ENCODE data around the gene RNF187. TPM values are rescaled to one million over a fixed set of nuclear protein-coding genes. Genes with fewer than 3 reads are reported as not detected.

RNF187 gene
- polyA plus RNA-seq, 3 donors, result 27.7 to 35.0 (median 29.5) TPM

GRCh38 chr1:228528612-228529011 lies 41.4 kb downstream of the RNF187 start:
- H3K27ac ChIP-seq (ENCODE audit: low read depth, low read length), result no peak overlapping the region
- WGBS, 3 donors, result 62 to 77% (median 68%) methylated on average over 2 of the region's 2 CpGs

DNA sequence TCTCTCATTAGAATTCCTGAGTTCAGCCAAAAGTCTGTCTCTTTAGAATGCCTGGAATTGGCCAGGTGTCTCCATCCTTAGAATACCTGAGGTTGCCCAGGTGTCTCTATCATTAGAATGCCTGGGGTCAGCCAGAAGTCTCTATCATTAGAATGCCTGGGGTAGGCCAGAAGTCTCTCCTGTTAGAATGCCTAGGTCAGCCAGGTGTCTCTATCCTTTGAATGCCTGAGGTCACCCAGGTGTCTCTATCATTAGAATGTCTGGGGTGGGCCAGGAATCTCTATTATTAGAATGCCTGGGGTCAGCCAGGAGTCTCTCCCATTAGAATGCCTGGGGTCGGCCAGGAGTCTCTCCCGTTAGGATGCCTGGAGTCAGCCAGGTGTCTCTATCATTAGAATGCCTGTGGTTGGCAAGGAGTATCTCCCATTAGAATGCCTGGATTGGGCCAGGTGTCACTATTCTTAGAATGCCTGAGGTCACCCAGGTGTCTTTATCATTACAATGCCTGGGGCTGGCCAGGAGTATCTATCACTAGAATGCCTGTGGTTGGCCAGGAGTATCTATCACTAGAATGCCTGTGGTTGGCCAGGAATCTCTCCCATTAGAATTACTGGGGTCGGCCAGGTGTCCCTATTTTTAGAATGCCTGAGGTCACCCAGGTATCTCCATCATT lies 43.0 kb downstream of the RNF187 start:
- 77 to 88% (median 78%) methylated on average over 3 of the region's 3 CpGs for WGBS, 3 donors

GRCh38 chr1:228530951-228531731 lies 44.0 kb downstream of the RNF187 start:
- H3K27ac ChIP-seq (ENCODE audit: low read depth, low read length), result no peak overlapping the region
- 71 to 77% (median 75%) methylated on average over 5 of the region's 5 CpGs for WGBS, 3 donors

More for the DNA sequence above, 43.0 kb downstream of the RNF187 start:
- no peak overlapping the region for H3K27ac ChIP-seq (ENCODE audit: low read depth, low read length)

GRCh38 chr1:228538831-228539230 lies 51.6 kb downstream of the RNF187 start:
- 48 to 60% (median 50%) methylated on average over 3 of the region's 3 CpGs for WGBS, 3 donors
- no peak overlapping the region for H3K27ac ChIP-seq (ENCODE audit: low read depth, low read length)

DNA sequence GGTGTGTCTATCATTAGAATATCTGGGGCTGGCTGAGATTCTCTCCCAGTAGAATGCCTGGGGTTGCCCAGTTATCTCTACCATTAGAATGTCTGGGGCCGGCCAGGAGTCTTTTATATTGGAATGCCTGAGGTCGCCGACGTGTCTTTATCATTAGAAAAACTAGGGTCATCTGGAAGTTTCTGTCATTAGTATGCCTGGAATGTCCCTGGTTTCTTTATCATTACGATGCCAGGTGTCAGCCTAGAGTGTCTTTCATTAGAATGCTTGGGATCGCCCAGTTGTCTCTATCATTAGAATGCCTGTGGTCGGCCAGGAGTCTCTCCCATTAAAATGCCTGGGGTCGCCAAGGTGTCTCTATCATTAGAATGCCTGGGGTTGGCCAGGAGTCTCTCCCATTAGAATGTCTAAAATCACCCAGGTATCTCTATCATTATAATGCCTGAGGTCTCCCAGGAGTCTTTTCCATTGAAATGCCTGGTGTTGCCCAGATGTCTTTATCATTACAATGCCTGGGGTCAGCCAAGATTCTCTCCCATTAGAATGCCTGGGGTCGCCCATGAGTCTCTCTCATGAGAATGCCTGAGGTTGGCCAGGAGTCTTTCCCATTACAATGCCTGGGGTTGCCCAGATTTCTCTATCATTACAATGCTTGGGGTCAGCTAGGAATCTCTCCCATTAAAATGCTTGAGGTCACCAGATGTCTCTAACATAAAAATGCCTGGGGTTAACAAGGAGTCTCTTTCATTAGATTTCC lies 53.2 kb downstream of the RNF187 start:
- WGBS, 3 donors, result 54 to 60% (median 59%) methylated on average over 9 of the region's 9 CpGs
- no peak overlapping the region for H3K27ac ChIP-seq (ENCODE audit: low read depth, low read length)

DNA sequence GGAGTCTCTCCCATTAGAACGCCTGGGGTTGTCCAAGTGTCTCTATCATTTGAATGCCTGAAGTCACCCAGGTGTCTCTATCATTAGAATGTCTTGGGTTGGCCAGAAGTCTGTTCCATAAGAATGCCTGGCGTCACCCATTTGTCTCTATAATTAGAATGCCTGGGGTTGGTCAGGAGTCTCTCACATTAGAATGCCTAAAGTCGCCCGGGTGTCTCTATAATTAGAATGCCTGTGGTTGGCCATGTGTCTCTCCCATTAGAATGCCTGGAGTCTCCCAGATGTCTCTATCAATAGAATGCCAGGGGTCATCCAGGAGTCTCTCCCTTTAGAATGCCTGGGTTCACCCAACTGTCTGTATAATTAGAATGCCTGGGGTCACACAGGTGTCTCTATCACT lies 54.5 kb downstream of the RNF187 start:
- WGBS, 3 donors, result 72 to 78% (median 73%) methylated on average over 4 of the region's 4 CpGs
- H3K27ac ChIP-seq (ENCODE audit: low read depth, low read length), result no peak overlapping the region

DNA sequence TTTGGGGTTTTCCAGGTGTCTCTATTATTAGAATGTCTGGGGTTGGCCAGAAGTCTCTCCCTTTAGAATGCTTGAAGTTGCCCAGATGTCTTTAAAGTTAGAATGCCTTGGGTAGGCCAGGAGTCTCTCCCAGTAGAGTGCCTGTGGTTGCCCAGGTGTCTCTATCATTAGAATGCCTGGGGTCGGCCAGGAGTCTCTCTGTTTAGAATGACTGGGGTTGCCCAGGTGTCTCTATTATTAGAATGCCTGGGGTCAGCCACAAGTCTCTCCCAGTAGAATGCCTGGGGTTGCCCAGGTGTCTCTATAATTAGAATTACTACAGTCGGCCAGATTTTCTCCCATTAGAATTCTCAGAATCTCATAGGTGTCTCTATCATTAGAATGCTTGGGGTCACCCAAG lies 55.2 kb downstream of the RNF187 start:
- WGBS, 3 donors, result 54 to 79% (median 73%) methylated on average over 2 of the region's 2 CpGs
- H3K27ac ChIP-seq (ENCODE audit: low read depth, low read length), result no peak overlapping the region

- WGBS, 3 donors, result 55 to 60% (median 57%) methylated on average over 5 of the region's 5 CpGs
- no peak overlapping the region for H3K27ac ChIP-seq (ENCODE audit: low read depth, low read length)
These were observed 55.8 kb downstream of the RNF187 start for GRCh38 chr1:228542981-228543380.

- WGBS, 3 donors, result 69 to 78% (median 77%) methylated on average over 3 of the region's 3 CpGs
These were observed 56.2 kb downstream of the RNF187 start for GRCh38 chr1:228543396-228543795.

GRCh38 chr1:228544021-228544850 lies 57.1 kb downstream of the RNF187 start:
- no peak overlapping the region for H3K27ac ChIP-seq (ENCODE audit: low read depth, low read length)
- WGBS, 3 donors, result 45 to 63% (median 51%) methylated on average over 7 of the region's 7 CpGs

More at GRCh38 chr1:228543396-228543795, 56.2 kb downstream of the RNF187 start:
- no peak overlapping the region for H3K27ac ChIP-seq (ENCODE audit: low read depth, low read length)

GRCh38 chr1:228544921-228545591 lies 57.9 kb downstream of the RNF187 start:
- H3K27ac ChIP-seq (ENCODE audit: low read depth, low read length), result no peak overlapping the region

More at GRCh38 chr1:228544921-228545591, 57.9 kb downstream of the RNF187 start:
- 42 to 52% (median 51%) methylated on average over 4 of the region's 4 CpGs for WGBS, 3 donors

Other genes starting within 250 kb of the RNF187 start
- 10 to 100 TPM in 1 of 3 donors, 1 to 10 TPM in 2; 8.3 to 12.6 (median 8.5) TPM for gene TRIM11, start 80.5 kb upstream of the RNF187 start, polyA plus RNA-seq
- under 1 TPM in 2 of 3 donors, not detected in 1; 0.21 to 0.43 TPM for gene TRIM17, start 70.5 kb upstream of the RNF187 start, polyA plus RNA-seq
- gene RHOU, start 248.1 kb downstream of the RNF187 start, polyA plus RNA-seq, result 10 to 100 TPM; 11.7 to 68.2 (median 19.7) TPM